ENCODE data around the gene NKG7.

GRCh38 chr19:51380379-51380778, 7.9 kb upstream of the NKG7 start:
- TF ChIP-seq, protein P1, sequence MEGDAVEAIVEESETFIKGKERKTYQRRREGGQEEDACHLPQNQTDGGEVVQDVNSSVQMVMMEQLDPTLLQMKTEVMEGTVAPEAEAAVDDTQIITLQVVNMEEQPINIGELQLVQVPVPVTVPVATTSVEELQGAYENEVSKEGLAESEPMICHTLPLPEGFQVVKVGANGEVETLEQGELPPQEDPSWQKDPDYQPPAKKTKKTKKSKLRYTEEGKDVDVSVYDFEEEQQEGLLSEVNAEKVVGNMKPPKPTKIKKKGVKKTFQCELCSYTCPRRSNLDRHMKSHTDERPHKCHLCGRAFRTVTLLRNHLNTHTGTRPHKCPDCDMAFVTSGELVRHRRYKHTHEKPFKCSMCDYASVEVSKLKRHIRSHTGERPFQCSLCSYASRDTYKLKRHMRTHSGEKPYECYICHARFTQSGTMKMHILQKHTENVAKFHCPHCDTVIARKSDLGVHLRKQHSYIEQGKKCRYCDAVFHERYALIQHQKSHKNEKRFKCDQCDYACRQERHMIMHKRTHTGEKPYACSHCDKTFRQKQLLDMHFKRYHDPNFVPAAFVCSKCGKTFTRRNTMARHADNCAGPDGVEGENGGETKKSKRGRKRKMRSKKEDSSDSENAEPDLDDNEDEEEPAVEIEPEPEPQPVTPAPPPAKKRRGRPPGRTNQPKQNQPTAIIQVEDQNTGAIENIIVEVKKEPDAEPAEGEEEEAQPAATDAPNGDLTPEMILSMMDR (IDR thresholded peaks at IDR 0.05): no peak
- TF ChIP-seq POLR2A (IDR thresholded peaks at IDR 0.05): no peak
